GM12878 (cell line): ENCODE measurements around the gene CABLES1. TPM values are rescaled to one million over a fixed set of nuclear protein-coding genes. Genes with fewer than 3 reads are reported as not detected.

Experiments used
- BRCA1 ChIP-seq: IDR thresholded peaks from 2 replicates; pipeline ENCODE4 v1.6.1; 2011; ENCODE audit warnings: low read depth, low read length, improper control_type of control experiment
- CREM ChIP-seq: IDR thresholded peaks from 2 replicates; pipeline ENCODE4 v1.6.1; 2014; ENCODE audit warnings: antibody characterized with exemption, low read depth
- ETV6 ChIP-seq, 2 experiments: fragments of 450-650 bp in 1 of 2; IDR thresholded peaks in 1 of 2; conservative IDR thresholded peaks in 1 of 2; 2 replicates each; pipeline ENCODE4 v1.6.1; 2014; ENCODE audit warnings: antibody characterized with exemption in 1 of 2, borderline replicate concordance in 1 of 2, low read depth in 1 of 2, mild to moderate bottlenecking in 1 of 2, moderate library complexity in 1 of 2
- EZH2 ChIP-seq: IDR thresholded peaks from 2 replicates; pipeline ENCODE4 v1.6.1; 2012; ENCODE audit warnings: low read depth, mild to moderate bottlenecking, control low read depth, inconsistent platforms, low read length, borderline replicate concordance; ENCODE audit not compliant: control insufficient read depth
- FOS ChIP-seq: IDR thresholded peaks from 3 replicates; pipeline ENCODE4 v1.6.1; 2011; ENCODE audit warnings: borderline replicate concordance; ENCODE audit not compliant: insufficient read length; ENCODE audit errors: extremely low read depth
- FOXM1 ChIP-seq: IDR thresholded peaks from 2 replicates; pipeline ENCODE4 v1.6.1; 2012; ENCODE audit warnings: low read depth, mild to moderate bottlenecking, inconsistent platforms, low read length, moderate library complexity
- HDAC6 ChIP-seq: fragments of 200-600 bp; sonication (generic); IDR thresholded peaks from one replicate; pipeline ENCODE4 v1.8.0; 2017; ENCODE audit warnings: antibody characterized with exemption; ENCODE audit not compliant: unreplicated experiment
- IRF5 ChIP-seq: fragments of 450-650 bp; IDR thresholded peaks from 2 replicates; pipeline ENCODE4 v1.6.1; 2017; ENCODE audit warnings: borderline replicate concordance
- KAT2A ChIP-seq: conservative IDR thresholded peaks from 2 replicates; pipeline ENCODE4 v1.6.1; 2011; ENCODE audit warnings: low read depth, low read length; ENCODE audit not compliant: control insufficient read depth
- MEF2A ChIP-seq: IDR thresholded peaks from 2 replicates; pipeline ENCODE4 v1.6.1; 2011; ENCODE audit warnings: low read depth, mild to moderate bottlenecking, low read length, moderate library complexity; ENCODE audit not compliant: insufficient read depth
- MLLT1 ChIP-seq: fragments of 450-650 bp; IDR thresholded peaks from 2 replicates; pipeline ENCODE4 v1.6.1; 2016; ENCODE audit warnings: mild to moderate bottlenecking
- NRF1 ChIP-seq: conservative IDR thresholded peaks from 2 replicates; pipeline ENCODE4 v1.6.1; 2011; ENCODE audit warnings: mild to moderate bottlenecking, low read depth, low read length, improper control_type of control experiment
- PAX5 ChIP-seq: IDR thresholded peaks from 2 replicates; pipeline ENCODE4 v1.6.1; 2011; ENCODE audit warnings: low read depth, low read length, borderline replicate concordance
- PML ChIP-seq: IDR thresholded peaks from 2 replicates; pipeline ENCODE4 v1.6.1; 2012; ENCODE audit warnings: low read length, inconsistent platforms
- RELA ChIP-seq: fragments of 450-650 bp; IDR thresholded peaks from 2 replicates; pipeline ENCODE4 v1.8.0; 2014; ENCODE audit warnings: borderline replicate concordance; ENCODE audit not compliant: partially characterized antibody
- SKIL ChIP-seq: fragments of 450-650 bp; IDR thresholded peaks from 2 replicates; pipeline ENCODE4 v1.6.1; 2017; ENCODE audit warnings: mild to moderate bottlenecking, low read depth, inconsistent platforms; ENCODE audit not compliant: poor library complexity, severe bottlenecking
- SRF ChIP-seq, 2 experiments: IDR thresholded peaks; 2 replicates each; pipeline ENCODE4 v1.6.1; 2011; ENCODE audit warnings: low read depth in 2 of 2, low read length in 2 of 2, mild to moderate bottlenecking in 1 of 2, moderate library complexity in 1 of 2
- SUZ12 ChIP-seq: fragments of 200-600 bp; sonication (generic); IDR thresholded peaks from one replicate; pipeline ENCODE4 v1.6.1; 2018; ENCODE audit warnings: antibody characterized with exemption, mild to moderate bottlenecking; ENCODE audit not compliant: unreplicated experiment
- TCF12 ChIP-seq: IDR thresholded peaks from 2 replicates; pipeline ENCODE4 v1.6.1; 2011; ENCODE audit warnings: low read depth, mild to moderate bottlenecking, low read length
- TCF3 ChIP-seq: IDR thresholded peaks from 2 replicates; pipeline ENCODE4 v1.6.1; 2012; ENCODE audit warnings: low read depth, mild to moderate bottlenecking, low read length, borderline replicate concordance; ENCODE audit not compliant: insufficient read depth
- USF2 ChIP-seq: IDR thresholded peaks from 2 replicates; pipeline ENCODE4 v1.6.1; 2011; ENCODE audit warnings: low read depth, low read length, improper control_type of control experiment, borderline replicate concordance
- polyA plus RNA-seq, 11 experiments: library from polyadenylated mRNA; depleted of rRNA in 4 of 11; unstranded in 6 of 11; stranded (reverse) in 5 of 11; fragments of >200 nt; fragmentation: Nextera tagmentation in 4 of 11; fragmentation: Illumina TruSeq in 1 of 11; extraction: Ambion mirVana in 4 of 11; extraction: Trizol in 1 of 11; gene quantifications; 1 replicate in 1 of 11; 2 replicates in 10 of 11; pipeline versions ENCODE4 v1.2.1 to v1.2.3, GENCODE V29; 2011 to 2016; ENCODE audit warnings: inconsistent platforms in 2 of 11, missing spikeins in 2 of 11, low read depth in 1 of 11
- total RNA-seq, 4 experiments: library from RNA; depleted of rRNA in 3 of 4; stranded (reverse); fragments of >200 nt in 3 of 4; fragmentation: Illumina TruSeq in 1 of 4; extraction: Trizol in 1 of 4; gene quantifications; 2 replicates each; pipeline versions ENCODE4 v1.2.1 to v1.2.3, GENCODE V29; 2013 to 2021

Gene CABLES1
- total and polyA plus RNA-seq, 10 of the 15 experiments (the other 5 are each of a cell fraction or from before 2014, with no cell fraction given) = 2.9 to 27.2 (median 8.2) TPM

- TF ChIP-seq SKIL (no peak), TCF12 (no peak), USF2 (no peak), FOS (no peak), PML (no peak), MEF2A (no peak), TCF3 (no peak), ETV6 (conservative IDR thresholded peaks at IDR 0.05 in 1 of 2, IDR thresholded peaks at IDR 0.05 in 1 of 2; ENCODE audit: borderline replicate concordance in 1 of 2, low read depth in 1 of 2) (no peak), NRF1 (no peak), CREM (no peak), RELA (no peak), BRCA1 (no peak), IRF5 (no peak), HDAC6 (no peak), SUZ12 (no peak), KAT2A (no peak), FOXM1 (no peak), EZH2 (no peak), PAX5 (no peak), SRF (IDR thresholded peaks at IDR 0.05; ENCODE audit: low read depth in 2 of 2, low read length in 2 of 2) (no peak), MLLT1 (no peak)
These were observed 1.2 kb upstream of the CABLES1 start (continued) for GRCh38 chr18:23133860-23134779.
